DMS114 treated with DMSO at 0.1 percent for 48 hours (cell line): ENCODE results near the gene NOP10.
"Not testable (repeated sequence)": the region's sequence is repeated elsewhere in the genome, so short reads cannot be mapped to it uniquely, and the experiment has no call there.

Experiments used
- DNase-seq: peaks from one replicate; lab custom pipeline; 2025; ENCODE audit not compliant: unreplicated experiment; lab: John Stamatoyannopoulos, UW

Gene NOP10

GRCh38 chr15:34342737-34343575, at the start of gene NOP10, which contains the start of gene NUTM1:
TSS of gene NOP10 (minus strand) at chr15:34343136. CDS start at chr15:34343073, 63 bp downstream.
TSS of gene NUTM1 (plus strand) at chr15:34343315. CDS start at chr15:34343697, 382 bp downstream.
- peak; percentile 90 for DNase-seq

GRCh38 chr15:34389594-34390086, 46.7 kb upstream of the NOP10 start:
- not testable (repeated sequence) for DNase-seq

GRCh38 chr15:34381829-34382521, 39.0 kb upstream of the NOP10 start:
- not testable (repeated sequence) for DNase-seq

DNA sequence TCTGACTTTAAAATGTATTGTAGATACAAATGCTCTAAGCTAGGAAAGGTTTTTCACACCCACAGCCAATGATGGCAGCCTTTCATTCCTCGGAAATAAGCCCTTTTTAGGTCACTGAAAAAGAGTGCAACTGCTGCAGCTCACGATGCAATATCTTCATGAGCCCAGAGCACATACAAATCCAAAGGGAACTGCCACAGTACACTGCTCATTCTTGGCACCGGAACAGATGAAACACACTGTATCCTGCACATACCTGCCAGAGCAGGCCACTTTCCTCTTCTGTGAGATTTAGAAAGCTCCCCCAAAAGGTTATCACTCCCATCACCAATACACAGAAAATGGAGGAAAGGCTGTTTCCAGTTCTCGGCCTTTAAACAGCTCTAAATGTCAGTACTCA, 37.6 kb upstream of the NOP10 start:
- not testable (repeated sequence) for DNase-seq

DNA sequence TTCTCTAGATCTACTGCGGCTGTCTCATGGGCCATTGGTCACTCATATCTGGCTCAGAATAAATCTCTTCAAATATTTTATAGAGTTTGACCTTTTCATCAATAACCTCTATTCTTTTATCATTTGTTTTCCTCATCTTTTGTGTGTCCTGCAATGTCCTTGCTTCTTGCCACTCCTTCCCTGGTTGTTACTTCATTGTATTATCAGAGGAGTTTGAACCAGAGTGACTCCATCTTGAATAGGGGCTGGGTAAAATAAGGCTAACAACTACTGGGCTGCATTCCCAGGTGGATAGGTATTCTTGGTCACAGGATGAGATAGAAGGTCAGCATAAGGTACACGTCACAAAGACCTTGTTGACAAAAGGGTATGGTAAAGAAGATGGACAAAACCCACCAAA, 33.9 kb upstream of the NOP10 start:
- no peak for DNase-seq

DNA sequence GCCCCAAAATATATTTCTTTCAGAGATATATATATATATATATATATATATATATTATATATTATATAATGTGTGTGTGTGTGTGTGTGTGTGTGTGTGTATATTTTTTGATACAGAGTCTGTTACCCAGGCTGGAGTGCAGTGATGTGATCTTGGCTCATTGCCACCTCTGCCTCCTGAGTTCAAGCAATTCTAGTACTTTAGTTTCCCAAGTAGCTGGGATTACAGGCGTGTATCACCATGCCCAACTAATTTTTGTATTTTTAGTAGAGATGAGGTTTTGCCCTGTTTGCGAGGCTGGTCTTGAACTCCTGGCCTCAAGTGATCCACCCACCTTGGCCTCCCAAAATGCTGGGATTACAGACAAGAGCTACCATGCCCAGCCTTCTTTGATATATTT, 32.6 kb upstream of the NOP10 start:
- not testable (repeated sequence) for DNase-seq

DNA sequence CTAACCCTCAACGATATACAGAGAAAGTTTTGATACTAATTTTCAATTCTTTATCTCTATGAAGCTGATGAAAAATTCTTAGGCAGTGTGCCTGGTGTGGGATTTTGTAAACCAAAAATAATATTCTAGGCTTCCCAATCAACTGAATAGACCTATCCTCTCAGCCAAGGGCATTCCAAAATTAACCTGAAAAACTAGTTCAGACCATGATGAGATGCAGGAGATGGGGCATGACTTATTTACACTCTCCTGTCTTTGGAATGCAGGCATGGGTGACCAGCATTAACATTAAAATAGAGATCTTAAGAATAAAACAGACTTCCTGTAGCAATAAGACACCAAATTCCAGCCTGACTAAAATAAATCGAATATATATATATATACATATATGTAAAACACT, 31.9 kb upstream of the NOP10 start:
- DNase-seq: no peak

DNA sequence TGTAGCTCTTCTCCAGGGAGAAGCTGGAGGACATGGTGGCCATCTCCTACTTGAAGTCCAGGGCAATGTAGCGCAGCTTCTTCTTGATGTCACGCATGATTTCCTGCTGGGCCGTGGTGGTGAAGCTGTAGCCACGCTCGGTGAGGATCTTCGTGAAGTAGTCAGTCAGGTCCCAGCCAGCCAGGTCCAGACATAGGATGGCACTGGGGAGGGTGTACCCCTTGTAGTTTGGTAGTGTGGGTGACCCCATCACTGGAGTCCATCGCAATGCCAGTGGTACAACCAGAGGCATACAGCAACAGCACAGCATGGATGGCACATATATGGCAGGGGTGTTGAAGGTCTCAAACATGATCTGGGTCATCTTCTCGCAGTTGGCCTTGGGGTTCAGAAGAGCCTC, 31.0 kb upstream of the NOP10 start:
- no peak for DNase-seq

DNA sequence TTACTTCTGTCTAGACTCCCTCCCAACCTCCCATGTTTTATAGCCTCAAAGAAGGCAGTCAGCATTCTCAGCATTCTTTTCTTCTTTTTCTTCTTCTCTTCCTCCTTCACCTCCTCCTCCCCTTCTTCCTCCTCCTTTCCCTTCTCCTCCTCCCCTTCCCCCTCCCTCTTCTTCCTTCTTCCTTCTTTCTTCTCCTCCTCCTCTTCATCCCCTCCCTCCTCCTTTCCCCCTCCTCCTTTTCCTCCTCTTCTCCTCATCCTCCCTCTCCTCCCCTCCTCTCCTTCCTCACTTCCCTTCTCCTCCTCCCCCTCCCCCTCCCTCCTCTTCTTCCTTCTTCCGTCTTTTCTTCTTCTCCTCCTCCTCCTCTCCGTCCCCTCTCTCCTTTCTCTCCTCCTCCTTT, 27.7 kb upstream of the NOP10 start:
- DNase-seq: no peak

GRCh38 chr15:34370129-34370528, 27.2 kb upstream of the NOP10 start:
- no peak for DNase-seq

- DNase-seq: peak; percentile 57
Observed at GRCh38 chr15:34367101-34368081, 24.5 kb upstream of the NOP10 start, which contains the start of gene LPCAT4. TSS of gene LPCAT4 (minus strand) at chr15:34367196. CDS start at chr15:34367100, 96 bp downstream.

DNA sequence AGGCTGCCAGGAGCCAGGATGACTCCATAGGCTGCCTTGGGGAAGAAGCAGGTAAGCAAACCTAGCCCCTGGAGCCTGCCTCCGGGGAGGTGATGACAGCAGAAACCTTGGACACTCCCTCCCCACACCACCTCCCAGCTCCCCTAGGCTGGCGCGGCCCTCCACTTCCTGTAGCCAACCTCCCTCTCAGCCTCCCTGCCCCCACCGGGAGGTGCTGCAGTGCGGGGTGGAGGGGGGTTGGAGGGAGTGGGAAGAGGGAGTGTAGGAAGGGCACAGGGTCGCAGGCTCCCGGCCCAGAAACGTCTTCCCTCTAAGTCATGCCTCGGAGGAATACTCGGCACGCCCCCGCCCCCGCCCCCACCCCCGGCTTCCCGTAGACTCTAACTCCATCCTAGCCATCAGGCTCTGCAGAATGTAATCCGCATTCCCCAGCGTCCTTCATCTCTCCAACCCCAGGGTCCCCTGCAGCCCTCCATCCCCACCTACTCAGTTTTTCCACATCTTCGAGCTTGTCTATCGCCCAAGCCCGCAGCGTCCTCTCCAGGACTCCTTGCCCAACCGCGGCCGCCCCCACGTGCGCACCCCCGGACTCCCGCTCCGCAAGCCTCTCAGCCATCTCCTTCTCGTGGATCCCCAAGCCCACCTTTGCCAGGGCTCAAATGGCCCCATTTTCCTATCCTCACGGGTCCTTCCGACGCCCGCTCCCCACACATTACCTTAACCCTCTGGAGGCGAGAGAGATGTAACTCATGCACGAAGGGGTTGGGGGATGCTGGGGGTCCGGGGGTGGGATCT, 23.5 kb upstream of the NOP10 start:
- DNase-seq: no peak

- DNase-seq: no peak
Observed at GRCh38 chr15:34365836-34366235, 22.9 kb upstream of the NOP10 start.

GRCh38 chr15:34365091-34365825, 22.3 kb upstream of the NOP10 start:
- DNase-seq: no peak

DNA sequence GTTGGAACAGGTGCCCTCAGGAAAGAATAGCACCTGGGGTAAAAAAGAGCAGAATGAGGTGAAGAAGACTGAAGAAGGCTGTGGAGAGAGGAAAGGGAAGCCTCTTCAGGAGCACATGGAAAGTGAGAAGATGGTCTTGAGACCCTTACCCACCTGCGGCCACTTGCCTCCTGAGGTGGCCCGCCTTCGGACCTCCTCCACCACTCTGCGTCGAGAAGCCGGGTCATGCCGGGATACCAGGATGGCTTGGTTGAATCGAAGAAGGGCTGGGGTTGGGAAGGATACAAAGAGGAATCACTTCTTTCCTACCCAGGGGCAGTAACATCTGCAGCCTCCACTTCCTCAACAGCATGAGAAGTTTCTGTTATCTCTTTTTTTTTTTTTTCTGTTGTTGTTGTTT, 21.1 kb upstream of the NOP10 start:
- DNase-seq: no peak

DNA sequence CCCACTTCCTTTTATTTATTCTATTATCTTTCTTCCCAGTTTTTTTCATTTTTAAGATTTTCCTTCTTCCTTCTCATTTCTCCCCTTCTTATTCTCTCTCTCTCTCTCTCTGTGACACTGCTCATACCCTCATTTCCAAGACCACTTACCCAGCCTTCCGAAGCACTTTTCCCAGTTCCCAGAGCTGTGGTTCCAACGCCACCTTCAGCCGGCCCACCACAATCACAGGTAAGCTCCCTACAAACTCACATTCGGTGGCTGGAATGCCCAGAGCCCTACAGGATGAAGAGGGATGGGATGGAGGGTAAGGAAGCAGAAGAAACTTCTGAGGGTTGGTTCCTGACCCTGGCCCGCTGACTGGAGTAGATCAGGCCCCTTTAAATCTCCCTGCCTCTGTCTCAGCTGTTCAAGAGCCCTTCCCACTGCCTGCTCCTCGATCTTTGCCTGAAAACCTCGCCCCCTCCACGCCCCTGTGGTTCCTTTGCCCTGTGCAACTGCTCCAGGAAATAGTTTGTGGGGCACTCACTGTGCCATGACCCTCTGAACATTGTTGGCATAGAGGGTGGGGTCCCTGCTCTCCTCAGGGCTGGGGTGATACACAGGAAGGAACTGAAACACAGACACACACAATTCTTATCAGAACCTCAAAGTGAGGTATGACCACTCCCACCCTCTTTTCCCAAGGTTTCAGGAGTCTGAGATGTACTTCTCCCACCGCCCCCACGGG, 19.3 kb upstream of the NOP10 start:
- DNase-seq: no peak

- no peak for DNase-seq
Observed at GRCh38 chr15:34361278-34361677, 18.3 kb upstream of the NOP10 start.

DNA sequence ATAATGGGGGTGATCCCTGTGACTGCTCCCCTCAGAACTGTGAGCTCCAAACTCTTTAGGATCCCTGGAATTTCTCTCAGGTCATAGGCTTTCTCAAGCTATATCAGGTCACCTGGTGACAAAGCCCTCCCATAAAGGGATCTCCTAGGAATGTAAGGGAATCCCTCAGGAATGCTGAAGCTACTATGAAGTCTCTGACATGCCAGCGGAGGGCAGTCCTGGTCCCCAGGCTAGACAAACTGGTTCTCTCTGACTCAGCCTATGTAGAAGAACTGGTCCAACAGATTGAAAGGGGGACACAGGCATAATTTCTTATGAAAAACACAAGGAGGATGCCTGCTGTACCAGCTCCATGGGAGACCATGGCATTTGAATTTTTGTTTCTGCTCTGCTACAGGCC, 17.4 kb upstream of the NOP10 start:
- DNase-seq: no peak

GRCh38 chr15:34359416-34359815, 16.5 kb upstream of the NOP10 start:
- no peak for DNase-seq
